ENCODE data around the gene SUSD3. TPM values are rescaled to one million over a fixed set of nuclear protein-coding genes. Genes with fewer than 3 reads are reported as not detected.
A peak's percentile ranks its signal among the peaks of the same experiment; 100 is the strongest.

Gene SUSD3
- total RNA-seq, 1 donor from 2014 or later = not detected

DNA sequence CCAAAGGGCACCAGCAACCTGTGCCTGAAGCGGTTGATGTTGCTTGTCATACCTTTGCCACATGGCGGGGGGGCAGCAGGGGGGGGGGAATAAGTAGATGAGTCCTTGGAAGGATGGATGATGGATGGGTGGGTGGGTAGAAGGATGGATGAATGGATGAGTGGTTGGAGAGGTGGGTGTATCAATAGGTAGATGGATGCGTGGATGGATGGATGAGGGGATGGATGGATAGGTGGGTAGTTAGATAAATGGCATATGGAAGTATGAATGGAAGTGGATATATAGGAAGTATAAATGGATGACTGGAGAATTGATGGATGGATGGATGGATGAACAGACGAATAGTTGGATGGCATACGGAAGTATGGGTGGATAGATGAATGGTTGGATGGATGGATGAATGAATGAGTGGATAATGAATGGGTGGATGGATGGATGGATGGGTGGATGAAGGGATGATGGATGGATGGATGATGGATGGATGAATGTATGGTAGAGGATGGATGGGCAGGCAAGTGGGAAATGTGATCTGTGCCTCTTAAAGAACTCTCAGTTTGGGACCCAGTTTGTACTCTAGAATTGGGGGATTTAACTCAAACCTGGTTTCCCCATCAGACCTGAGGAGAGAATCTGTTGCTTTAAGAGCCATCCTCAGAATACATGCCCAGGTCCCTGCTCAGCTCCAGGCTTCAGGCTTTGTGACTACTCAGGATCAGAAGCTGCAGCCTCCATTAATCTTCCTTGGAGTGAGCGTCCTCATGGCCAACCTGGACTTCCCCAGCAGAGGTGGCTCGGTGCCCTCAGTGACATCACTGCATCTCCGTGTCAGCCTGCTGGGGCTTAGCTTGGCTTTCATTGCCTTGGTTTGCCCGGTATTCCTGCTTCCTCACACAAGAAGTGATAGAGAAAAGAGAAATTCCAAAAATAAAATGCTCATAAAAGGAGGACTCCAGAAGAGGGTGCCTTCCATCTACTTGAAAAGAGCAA lies 27.6 kb upstream of the SUSD3 start:
- H3K27ac Mint-ChIP-seq (ENCODE audit: unreplicated experiment) = no peak overlapping the region
- no peaks in the 10 kb centered on the region for H3K9me3 Mint-ChIP-seq (ENCODE audit: low read depth)
- H3K36me3 Mint-ChIP-seq (ENCODE audit: low read depth) = no peaks in the 10 kb centered on the region
- TF ChIP-seq, protein P1, sequence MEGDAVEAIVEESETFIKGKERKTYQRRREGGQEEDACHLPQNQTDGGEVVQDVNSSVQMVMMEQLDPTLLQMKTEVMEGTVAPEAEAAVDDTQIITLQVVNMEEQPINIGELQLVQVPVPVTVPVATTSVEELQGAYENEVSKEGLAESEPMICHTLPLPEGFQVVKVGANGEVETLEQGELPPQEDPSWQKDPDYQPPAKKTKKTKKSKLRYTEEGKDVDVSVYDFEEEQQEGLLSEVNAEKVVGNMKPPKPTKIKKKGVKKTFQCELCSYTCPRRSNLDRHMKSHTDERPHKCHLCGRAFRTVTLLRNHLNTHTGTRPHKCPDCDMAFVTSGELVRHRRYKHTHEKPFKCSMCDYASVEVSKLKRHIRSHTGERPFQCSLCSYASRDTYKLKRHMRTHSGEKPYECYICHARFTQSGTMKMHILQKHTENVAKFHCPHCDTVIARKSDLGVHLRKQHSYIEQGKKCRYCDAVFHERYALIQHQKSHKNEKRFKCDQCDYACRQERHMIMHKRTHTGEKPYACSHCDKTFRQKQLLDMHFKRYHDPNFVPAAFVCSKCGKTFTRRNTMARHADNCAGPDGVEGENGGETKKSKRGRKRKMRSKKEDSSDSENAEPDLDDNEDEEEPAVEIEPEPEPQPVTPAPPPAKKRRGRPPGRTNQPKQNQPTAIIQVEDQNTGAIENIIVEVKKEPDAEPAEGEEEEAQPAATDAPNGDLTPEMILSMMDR (IDR thresholded peaks at IDR 0.05) = no peak
- peaks cover 31% of the 10 kb centered on the region for H3K27me3 Mint-ChIP-seq (ENCODE audit: low read depth)
- no peak for DNase-seq (ENCODE audit: low spot score)
- peaks cover 3% of the 10 kb centered on the region for H3K4me1 Mint-ChIP-seq (ENCODE audit: low read depth)
- no peak overlapping the region for H3K4me3 Mint-ChIP-seq (ENCODE audit: unreplicated experiment)

DNA sequence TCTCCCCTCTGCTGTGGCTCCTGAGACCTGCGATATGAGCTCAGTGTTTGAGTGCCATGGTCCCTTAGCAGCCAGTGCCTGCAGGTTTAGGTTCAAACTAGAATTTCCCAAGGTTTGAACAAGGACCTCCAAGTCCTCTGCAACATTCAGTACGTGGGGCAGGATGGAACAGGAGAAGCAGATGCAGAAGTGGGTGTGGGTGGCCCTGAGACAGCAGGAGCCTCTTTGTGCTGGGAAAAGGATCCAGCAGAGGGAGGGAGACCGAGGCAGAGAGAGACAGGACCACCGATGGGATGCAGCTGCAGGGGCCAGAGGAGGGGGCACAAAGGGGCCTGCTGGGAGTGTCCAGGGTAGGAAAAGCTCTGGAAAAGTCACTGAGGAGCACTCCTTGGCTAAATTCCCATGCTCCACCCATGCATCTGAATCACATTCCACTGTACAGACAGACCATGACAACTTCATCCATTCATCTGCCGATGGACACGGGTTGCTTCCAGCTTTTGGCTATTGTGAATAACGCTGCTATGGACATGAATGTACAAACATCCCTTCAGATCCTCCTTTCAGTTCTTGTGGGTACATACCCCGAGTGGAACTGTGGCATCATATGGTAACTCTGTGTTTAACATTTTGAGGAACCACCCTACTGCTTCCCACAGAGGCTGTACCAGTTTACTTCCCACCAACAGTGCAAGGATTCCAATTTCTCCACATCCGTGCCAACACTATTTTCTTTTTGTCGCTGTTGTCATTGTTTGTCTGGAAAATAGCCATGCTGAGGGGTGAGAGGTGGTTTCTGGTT lies 26.7 kb upstream of the SUSD3 start:
- Mint-ChIP-seq H3K4me3 (ENCODE audit: unreplicated experiment) (no peak overlapping the region), H3K27ac (ENCODE audit: unreplicated experiment) (no peak overlapping the region), H3K9me3 (ENCODE audit: low read depth) (no peaks in the 10 kb centered on the region), H3K27me3 (ENCODE audit: low read depth) (peaks cover 31% of the 10 kb centered on the region), H3K4me1 (ENCODE audit: low read depth) (peaks cover 3% of the 10 kb centered on the region), H3K36me3 (ENCODE audit: low read depth) (no peaks in the 10 kb centered on the region)
- TF ChIP-seq, protein P1 (IDR thresholded peaks at IDR 0.05) = no peak
- DNase-seq (ENCODE audit: low spot score) = no peak

DNA sequence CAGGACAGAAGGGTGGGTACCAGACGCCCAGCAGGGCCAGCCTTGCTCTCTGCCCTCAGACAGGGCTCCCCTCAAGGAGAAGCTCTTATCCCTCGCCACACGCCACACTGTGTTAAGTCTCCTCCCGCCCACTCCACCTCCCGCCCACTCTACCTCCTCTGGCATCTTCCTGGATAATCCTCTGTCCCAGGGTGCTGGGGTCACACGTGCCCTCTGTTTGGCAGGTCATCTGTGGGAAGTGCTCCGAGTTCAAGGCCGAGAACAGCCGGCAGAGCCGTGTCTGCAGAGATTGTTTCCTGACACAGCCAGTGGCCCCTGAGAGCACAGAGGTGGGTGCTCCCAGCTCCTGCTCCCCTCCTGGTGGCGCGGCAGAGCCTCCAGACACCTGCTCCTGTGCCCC lies 26.0 kb upstream of the SUSD3 start:
- H3K27ac Mint-ChIP-seq (ENCODE audit: unreplicated experiment) = no peak overlapping the region
- no peak overlapping the region for H3K4me3 Mint-ChIP-seq (ENCODE audit: unreplicated experiment)
- peaks cover 3% of the 10 kb centered on the region for H3K4me1 Mint-ChIP-seq (ENCODE audit: low read depth)
- H3K27me3 Mint-ChIP-seq (ENCODE audit: low read depth) = peaks cover 31% of the 10 kb centered on the region
- H3K9me3 Mint-ChIP-seq (ENCODE audit: low read depth) = no peaks in the 10 kb centered on the region
- TF ChIP-seq, protein P1 (IDR thresholded peaks at IDR 0.05) = no peak
- H3K36me3 Mint-ChIP-seq (ENCODE audit: low read depth) = no peaks in the 10 kb centered on the region
- no peak for DNase-seq (ENCODE audit: low spot score)

DNA sequence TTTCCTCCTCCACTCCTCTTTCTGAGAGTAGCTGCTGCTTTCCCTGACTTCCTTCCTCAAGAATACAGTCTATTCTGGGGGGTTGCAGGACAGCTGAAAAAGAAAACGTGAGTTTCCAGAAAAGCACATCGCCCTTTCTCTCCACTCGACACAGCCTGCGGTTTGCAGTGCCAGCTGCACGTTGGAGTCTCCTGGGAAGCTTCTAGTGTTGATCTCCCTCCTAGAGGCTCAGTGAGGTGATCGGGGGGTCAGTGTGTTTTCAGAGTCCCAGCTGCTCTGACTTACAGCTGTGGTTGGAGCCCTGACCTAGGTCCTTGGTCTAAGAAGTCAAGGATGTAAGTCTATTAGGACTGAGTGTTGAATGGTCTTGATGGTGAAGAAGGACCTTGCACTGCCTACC lies 25.0 kb upstream of the SUSD3 start:
- Mint-ChIP-seq H3K4me1 (ENCODE audit: low read depth) (peaks cover 3% of the 10 kb centered on the region), H3K27me3 (ENCODE audit: low read depth) (peaks cover 31% of the 10 kb centered on the region), H3K4me3 (ENCODE audit: unreplicated experiment) (no peak overlapping the region), H3K9me3 (ENCODE audit: low read depth) (no peaks in the 10 kb centered on the region), H3K36me3 (ENCODE audit: low read depth) (no peaks in the 10 kb centered on the region), H3K27ac (ENCODE audit: unreplicated experiment) (no peak overlapping the region)
- TF ChIP-seq, protein P1 (IDR thresholded peaks at IDR 0.05) = no peak
- no peak for DNase-seq (ENCODE audit: low spot score)

DNA sequence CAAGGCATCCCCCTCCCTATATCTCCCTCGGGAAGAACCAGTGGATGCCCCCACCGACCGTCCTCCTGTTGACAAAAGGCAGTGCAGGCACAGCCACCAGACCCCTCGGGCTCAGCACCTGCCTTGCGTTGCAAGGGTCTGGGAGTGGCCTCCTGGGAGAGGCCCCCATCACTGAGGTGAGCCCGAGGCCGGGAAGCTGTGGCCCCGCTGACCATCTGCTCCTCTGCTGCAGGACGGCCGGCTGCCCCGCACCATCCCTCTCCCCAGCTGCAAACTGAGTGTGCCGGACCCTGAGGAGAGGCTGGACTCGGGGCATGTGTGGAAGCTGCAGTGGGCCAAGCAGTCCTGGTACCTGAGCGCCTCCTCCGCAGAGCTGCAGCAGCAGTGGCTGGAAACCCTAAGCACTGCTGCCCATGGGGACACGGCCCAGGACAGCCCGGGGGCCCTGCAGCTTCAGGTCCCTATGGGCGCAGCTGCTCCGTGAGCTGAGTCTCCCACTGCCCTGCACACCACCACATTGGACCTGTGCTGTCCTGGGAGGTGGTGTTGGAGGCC lies 23.3 kb upstream of the SUSD3 start:
- peak; percentile 77 for DNase-seq (ENCODE audit: low spot score)
- no peaks in the 10 kb centered on the region for H3K36me3 Mint-ChIP-seq (ENCODE audit: low read depth)
- H3K27me3 Mint-ChIP-seq (ENCODE audit: low read depth) = peaks cover 34% of the 10 kb centered on the region
- no peaks in the 10 kb centered on the region for H3K9me3 Mint-ChIP-seq (ENCODE audit: low read depth)
- TF ChIP-seq, protein P1 (IDR thresholded peaks at IDR 0.05) = no peak
- H3K27ac Mint-ChIP-seq (ENCODE audit: unreplicated experiment) = no peak overlapping the region
- H3K4me3 Mint-ChIP-seq (ENCODE audit: unreplicated experiment) = no peak overlapping the region
- H3K4me1 Mint-ChIP-seq (ENCODE audit: low read depth) = peaks cover 3% of the 10 kb centered on the region
